WTC11 (cell line): ENCODE measurements around the gene SCGB1C1. TPM values are rescaled to one million over a fixed set of nuclear protein-coding genes. Genes with fewer than 3 reads are reported as not detected.

Experiments
- CREM ChIP-seq: sonication (generic); formaldehyde crosslinking; IDR thresholded peaks from 2 replicates; pipeline ENCODE4 v1.8.1; 2022; ENCODE audit warnings: mild to moderate bottlenecking, missing genetic modification reagents, moderate library complexity
- GABPB1 ChIP-seq: sonication (generic); formaldehyde crosslinking; IDR thresholded peaks from 2 replicates; pipeline ENCODE4 v1.8.1; 2023; ENCODE audit warnings: mild to moderate bottlenecking, missing genetic modification reagents
- GTF2I ChIP-seq: fragments of 250-450 bp; sonication (Bioruptor Pico); conservative IDR thresholded peaks from 2 replicates; pipeline ENCODE4 v1.4.0; 2021; ENCODE audit warnings: mild to moderate bottlenecking
- HMGA2 ChIP-seq: fragments of 250-450 bp; sonication (Bioruptor Pico); IDR thresholded peaks from 2 replicates; pipeline ENCODE4 v1.4.0; 2021; ENCODE audit warnings: mild to moderate bottlenecking, moderate library complexity
- RORB ChIP-seq: fragments of 250-450 bp; sonication (Bioruptor Pico); IDR thresholded peaks from 2 replicates; pipeline ENCODE4 v1.9.0; 2021; ENCODE audit warnings: mild to moderate bottlenecking
- SOX15 ChIP-seq: fragments of 250-450 bp; sonication (Bioruptor Pico); IDR thresholded peaks from 2 replicates; pipeline ENCODE4 v1.9.0; 2021; ENCODE audit warnings: mild to moderate bottlenecking
- ZNF121 ChIP-seq: sonication (generic); formaldehyde crosslinking; IDR thresholded peaks from 2 replicates; pipeline ENCODE4 v1.8.0; 2023; ENCODE audit warnings: missing genetic modification reagents
- ZNF219 ChIP-seq: sonication (generic); formaldehyde crosslinking; IDR thresholded peaks from 2 replicates; pipeline ENCODE4 v1.8.0; 2023; ENCODE audit warnings: missing genetic modification reagents, mild to moderate bottlenecking, borderline replicate concordance
- ZNF317 ChIP-seq: sonication (generic); formaldehyde crosslinking; IDR thresholded peaks from 2 replicates; pipeline ENCODE4 v1.8.1; 2023; ENCODE audit warnings: low read depth, mild to moderate bottlenecking, moderate library complexity, missing genetic modification reagents, borderline replicate concordance
- ZNF416 ChIP-seq: fragments of 250-450 bp; sonication (Bioruptor Pico); IDR thresholded peaks from 2 replicates; pipeline ENCODE4 v1.9.0; 2021; ENCODE audit warnings: mild to moderate bottlenecking, inconsistent platforms
- total RNA-seq: library from RNA; stranded (reverse); gene quantifications from 3 replicates; pipeline ENCODE4 v1.2.3, GENCODE V29; 2021
- TF ChIP-seq, protein P1 (sequence below): sonication (generic); formaldehyde crosslinking; IDR thresholded peaks from 2 replicates; pipeline ENCODE4 v1.8.1; 2023; ENCODE audit warnings: mild to moderate bottlenecking, moderate library complexity, missing genetic modification reagents
- TF ChIP-seq, protein P2 (sequence below): fragments of 250-450 bp; sonication (Bioruptor Pico); IDR thresholded peaks from 2 replicates; pipeline ENCODE4 v1.9.0; 2021; ENCODE audit warnings: mild to moderate bottlenecking, borderline replicate concordance
- TF ChIP-seq, protein P3 (sequence below): fragments of 250-450 bp; sonication (Bioruptor Pico); IDR thresholded peaks from 2 replicates; pipeline ENCODE4 v1.8.0; 2021; ENCODE audit warnings: mild to moderate bottlenecking
- TF ChIP-seq, protein P4 (sequence below): sonication (generic); formaldehyde crosslinking; IDR thresholded peaks from 2 replicates; pipeline ENCODE4 v1.8.0; 2023; ENCODE audit warnings: missing genetic modification reagents
- TF ChIP-seq, protein P5 (sequence below): sonication (generic); formaldehyde crosslinking; IDR thresholded peaks from 2 replicates; pipeline ENCODE4 v1.8.1; 2022; ENCODE audit warnings: low read depth, mild to moderate bottlenecking, moderate library complexity, missing genetic modification reagents, borderline replicate concordance
- TF ChIP-seq, protein P6 (sequence below): sonication (generic); formaldehyde crosslinking; IDR thresholded peaks from 2 replicates; pipeline ENCODE4 v1.8.1; 2022; ENCODE audit warnings: mild to moderate bottlenecking, moderate library complexity, missing genetic modification reagents
- TF ChIP-seq, protein P7 (sequence below): sonication (generic); formaldehyde crosslinking; IDR thresholded peaks from 2 replicates; pipeline ENCODE4 v1.8.0; 2023; ENCODE audit warnings: mild to moderate bottlenecking, missing genetic modification reagents
- TF ChIP-seq, protein P8 (sequence below): fragments of 250-450 bp; sonication (Bioruptor Pico); IDR thresholded peaks from 2 replicates; pipeline ENCODE4 v2.1.2; 2022; ENCODE audit warnings: mild to moderate bottlenecking, moderate library complexity
- TF ChIP-seq, protein P9 (sequence below): fragments of 250-450 bp; sonication (Bioruptor Pico); IDR thresholded peaks from 2 replicates; pipeline ENCODE4 v1.9.0; 2021; ENCODE audit warnings: mild to moderate bottlenecking

The SCGB1C1 gene
- total RNA-seq, 1 experiment from 2014 or later = not detected

DNA sequence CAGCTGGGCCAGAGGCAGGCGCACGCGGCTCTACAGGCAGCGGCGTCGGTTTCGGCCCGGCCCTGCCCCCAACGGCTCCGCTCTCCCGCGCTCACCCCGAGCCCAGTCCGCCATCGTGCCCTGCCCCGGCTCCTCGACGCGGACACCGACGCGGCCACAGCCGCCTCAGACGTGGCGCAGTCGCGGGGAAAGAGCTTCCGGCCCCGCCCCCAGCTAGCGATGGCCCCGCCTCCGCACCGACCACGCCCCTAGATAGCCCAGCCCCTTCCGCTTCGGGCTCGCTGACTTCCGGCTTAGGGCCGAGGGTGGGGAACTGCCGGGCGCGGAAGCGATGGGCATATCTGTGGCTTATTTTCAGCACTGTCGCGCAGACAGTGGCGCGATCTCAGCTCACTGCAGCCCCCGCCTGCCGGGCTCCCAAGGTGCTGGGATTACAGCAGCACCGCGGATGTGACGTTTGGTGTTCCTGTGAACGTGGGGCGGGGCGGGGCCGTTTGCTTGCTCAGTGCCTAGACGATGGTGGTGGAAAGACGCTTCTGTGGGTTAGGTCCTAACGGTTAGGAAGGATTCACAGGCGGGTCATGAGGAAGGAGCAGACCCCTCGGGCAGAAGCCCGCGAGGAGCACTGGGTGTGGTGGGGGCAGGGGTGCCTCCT, 14.5 kb downstream of the SCGB1C1 start, which contains the start of the genes BET1L and RIC8A (continued):
- TF ChIP-seq, protein P1, sequence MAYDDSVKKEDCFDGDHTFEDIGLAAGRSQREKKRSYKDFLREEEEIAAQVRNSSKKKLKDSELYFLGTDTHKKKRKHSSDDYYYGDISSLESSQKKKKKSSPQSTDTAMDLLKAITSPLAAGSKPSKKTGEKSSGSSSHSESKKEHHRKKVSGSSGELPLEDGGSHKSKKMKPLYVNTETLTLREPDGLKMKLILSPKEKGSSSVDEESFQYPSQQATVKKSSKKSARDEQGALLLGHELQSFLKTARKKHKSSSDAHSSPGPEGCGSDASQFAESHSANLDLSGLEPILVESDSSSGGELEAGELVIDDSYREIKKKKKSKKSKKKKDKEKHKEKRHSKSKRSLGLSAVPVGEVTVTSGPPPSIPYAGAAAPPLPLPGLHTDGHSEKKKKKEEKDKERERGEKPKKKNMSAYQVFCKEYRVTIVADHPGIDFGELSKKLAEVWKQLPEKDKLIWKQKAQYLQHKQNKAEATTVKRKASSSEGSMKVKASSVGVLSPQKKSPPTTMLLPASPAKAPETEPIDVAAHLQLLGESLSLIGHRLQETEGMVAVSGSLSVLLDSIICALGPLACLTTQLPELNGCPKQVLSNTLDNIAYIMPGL (CRISPR knock-in tag) = peak; percentile 54; the same call in 1 of the 2 replicates
- TF ChIP-seq, protein P2, sequence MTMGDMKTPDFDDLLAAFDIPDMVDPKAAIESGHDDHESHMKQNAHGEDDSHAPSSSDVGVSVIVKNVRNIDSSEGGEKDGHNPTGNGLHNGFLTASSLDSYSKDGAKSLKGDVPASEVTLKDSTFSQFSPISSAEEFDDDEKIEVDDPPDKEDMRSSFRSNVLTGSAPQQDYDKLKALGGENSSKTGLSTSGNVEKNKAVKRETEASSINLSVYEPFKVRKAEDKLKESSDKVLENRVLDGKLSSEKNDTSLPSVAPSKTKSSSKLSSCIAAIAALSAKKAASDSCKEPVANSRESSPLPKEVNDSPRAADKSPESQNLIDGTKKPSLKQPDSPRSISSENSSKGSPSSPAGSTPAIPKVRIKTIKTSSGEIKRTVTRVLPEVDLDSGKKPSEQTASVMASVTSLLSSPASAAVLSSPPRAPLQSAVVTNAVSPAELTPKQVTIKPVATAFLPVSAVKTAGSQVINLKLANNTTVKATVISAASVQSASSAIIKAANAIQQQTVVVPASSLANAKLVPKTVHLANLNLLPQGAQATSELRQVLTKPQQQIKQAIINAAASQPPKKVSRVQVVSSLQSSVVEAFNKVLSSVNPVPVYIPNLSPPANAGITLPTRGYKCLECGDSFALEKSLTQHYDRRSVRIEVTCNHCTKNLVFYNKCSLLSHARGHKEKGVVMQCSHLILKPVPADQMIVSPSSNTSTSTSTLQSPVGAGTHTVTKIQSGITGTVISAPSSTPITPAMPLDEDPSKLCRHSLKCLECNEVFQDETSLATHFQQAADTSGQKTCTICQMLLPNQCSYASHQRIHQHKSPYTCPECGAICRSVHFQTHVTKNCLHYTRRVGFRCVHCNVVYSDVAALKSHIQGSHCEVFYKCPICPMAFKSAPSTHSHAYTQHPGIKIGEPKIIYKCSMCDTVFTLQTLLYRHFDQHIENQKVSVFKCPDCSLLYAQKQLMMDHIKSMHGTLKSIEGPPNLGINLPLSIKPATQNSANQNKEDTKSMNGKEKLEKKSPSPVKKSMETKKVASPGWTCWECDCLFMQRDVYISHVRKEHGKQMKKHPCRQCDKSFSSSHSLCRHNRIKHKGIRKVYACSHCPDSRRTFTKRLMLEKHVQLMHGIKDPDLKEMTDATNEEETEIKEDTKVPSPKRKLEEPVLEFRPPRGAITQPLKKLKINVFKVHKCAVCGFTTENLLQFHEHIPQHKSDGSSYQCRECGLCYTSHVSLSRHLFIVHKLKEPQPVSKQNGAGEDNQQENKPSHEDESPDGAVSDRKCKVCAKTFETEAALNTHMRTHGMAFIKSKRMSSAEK = no peak
- TF ChIP-seq HMGA2 (no peak), RORB (CRISPR knock-in tag) (no peak), ZNF219 (0 out of 2 replicates have a peak, but pooled peaks have one; percentile 49), GTF2I (CRISPR knock-in tag) (no peak), ZNF416 (CRISPR knock-in tag) (no peak), ZNF317 (CRISPR knock-in tag) (no peak), ZNF121 (CRISPR knock-in tag) (no peak), SOX15 (no peak), GABPB1 (peak; percentile 56), CREM (CRISPR knock-in tag) (0 out of 2 replicates have a peak, but pooled peaks have one; percentile 42)
- TF ChIP-seq, protein P3, sequence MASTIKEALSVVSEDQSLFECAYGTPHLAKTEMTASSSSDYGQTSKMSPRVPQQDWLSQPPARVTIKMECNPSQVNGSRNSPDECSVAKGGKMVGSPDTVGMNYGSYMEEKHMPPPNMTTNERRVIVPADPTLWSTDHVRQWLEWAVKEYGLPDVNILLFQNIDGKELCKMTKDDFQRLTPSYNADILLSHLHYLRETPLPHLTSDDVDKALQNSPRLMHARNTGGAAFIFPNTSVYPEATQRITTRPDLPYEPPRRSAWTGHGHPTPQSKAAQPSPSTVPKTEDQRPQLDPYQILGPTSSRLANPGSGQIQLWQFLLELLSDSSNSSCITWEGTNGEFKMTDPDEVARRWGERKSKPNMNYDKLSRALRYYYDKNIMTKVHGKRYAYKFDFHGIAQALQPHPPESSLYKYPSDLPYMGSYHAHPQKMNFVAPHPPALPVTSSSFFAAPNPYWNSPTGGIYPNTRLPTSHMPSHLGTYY (CRISPR knock-in tag) = no peak
- TF ChIP-seq, protein P4, sequence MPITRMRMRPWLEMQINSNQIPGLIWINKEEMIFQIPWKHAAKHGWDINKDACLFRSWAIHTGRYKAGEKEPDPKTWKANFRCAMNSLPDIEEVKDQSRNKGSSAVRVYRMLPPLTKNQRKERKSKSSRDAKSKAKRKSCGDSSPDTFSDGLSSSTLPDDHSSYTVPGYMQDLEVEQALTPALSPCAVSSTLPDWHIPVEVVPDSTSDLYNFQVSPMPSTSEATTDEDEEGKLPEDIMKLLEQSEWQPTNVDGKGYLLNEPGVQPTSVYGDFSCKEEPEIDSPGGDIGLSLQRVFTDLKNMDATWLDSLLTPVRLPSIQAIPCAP = no peak
- TF ChIP-seq, protein P5, sequence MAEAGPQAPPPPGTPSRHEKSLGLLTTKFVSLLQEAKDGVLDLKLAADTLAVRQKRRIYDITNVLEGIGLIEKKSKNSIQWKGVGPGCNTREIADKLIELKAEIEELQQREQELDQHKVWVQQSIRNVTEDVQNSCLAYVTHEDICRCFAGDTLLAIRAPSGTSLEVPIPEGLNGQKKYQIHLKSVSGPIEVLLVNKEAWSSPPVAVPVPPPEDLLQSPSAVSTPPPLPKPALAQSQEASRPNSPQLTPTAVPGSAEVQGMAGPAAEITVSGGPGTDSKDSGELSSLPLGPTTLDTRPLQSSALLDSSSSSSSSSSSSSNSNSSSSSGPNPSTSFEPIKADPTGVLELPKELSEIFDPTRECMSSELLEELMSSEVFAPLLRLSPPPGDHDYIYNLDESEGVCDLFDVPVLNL (CRISPR knock-in tag) = 0 out of 2 replicates have a peak, but pooled peaks have one; percentile 41
- TF ChIP-seq, protein P6, sequence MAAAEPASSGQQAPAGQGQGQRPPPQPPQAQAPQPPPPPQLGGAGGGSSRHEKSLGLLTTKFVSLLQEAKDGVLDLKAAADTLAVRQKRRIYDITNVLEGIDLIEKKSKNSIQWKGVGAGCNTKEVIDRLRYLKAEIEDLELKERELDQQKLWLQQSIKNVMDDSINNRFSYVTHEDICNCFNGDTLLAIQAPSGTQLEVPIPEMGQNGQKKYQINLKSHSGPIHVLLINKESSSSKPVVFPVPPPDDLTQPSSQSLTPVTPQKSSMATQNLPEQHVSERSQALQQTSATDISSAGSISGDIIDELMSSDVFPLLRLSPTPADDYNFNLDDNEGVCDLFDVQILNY = 0 out of 2 replicates have a peak, but pooled peaks have one; percentile 31
- TF ChIP-seq, protein P7, sequence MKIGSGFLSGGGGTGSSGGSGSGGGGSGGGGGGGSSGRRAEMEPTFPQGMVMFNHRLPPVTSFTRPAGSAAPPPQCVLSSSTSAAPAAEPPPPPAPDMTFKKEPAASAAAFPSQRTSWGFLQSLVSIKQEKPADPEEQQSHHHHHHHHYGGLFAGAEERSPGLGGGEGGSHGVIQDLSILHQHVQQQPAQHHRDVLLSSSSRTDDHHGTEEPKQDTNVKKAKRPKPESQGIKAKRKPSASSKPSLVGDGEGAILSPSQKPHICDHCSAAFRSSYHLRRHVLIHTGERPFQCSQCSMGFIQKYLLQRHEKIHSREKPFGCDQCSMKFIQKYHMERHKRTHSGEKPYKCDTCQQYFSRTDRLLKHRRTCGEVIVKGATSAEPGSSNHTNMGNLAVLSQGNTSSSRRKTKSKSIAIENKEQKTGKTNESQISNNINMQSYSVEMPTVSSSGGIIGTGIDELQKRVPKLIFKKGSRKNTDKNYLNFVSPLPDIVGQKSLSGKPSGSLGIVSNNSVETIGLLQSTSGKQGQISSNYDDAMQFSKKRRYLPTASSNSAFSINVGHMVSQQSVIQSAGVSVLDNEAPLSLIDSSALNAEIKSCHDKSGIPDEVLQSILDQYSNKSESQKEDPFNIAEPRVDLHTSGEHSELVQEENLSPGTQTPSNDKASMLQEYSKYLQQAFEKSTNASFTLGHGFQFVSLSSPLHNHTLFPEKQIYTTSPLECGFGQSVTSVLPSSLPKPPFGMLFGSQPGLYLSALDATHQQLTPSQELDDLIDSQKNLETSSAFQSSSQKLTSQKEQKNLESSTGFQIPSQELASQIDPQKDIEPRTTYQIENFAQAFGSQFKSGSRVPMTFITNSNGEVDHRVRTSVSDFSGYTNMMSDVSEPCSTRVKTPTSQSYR = no peak
- TF ChIP-seq, protein P8, sequence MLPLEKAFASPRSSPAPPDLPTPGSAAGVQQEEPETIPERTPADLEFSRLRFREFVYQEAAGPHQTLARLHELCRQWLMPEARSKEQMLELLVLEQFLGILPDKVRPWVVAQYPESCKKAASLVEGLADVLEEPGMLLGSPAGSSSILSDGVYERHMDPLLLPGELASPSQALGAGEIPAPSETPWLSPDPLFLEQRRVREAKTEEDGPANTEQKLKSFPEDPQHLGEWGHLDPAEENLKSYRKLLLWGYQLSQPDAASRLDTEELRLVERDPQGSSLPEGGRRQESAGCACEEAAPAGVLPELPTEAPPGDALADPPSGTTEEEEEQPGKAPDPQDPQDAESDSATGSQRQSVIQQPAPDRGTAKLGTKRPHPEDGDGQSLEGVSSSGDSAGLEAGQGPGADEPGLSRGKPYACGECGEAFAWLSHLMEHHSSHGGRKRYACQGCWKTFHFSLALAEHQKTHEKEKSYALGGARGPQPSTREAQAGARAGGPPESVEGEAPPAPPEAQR (CRISPR knock-in tag) = no peak
- TF ChIP-seq, protein P9, sequence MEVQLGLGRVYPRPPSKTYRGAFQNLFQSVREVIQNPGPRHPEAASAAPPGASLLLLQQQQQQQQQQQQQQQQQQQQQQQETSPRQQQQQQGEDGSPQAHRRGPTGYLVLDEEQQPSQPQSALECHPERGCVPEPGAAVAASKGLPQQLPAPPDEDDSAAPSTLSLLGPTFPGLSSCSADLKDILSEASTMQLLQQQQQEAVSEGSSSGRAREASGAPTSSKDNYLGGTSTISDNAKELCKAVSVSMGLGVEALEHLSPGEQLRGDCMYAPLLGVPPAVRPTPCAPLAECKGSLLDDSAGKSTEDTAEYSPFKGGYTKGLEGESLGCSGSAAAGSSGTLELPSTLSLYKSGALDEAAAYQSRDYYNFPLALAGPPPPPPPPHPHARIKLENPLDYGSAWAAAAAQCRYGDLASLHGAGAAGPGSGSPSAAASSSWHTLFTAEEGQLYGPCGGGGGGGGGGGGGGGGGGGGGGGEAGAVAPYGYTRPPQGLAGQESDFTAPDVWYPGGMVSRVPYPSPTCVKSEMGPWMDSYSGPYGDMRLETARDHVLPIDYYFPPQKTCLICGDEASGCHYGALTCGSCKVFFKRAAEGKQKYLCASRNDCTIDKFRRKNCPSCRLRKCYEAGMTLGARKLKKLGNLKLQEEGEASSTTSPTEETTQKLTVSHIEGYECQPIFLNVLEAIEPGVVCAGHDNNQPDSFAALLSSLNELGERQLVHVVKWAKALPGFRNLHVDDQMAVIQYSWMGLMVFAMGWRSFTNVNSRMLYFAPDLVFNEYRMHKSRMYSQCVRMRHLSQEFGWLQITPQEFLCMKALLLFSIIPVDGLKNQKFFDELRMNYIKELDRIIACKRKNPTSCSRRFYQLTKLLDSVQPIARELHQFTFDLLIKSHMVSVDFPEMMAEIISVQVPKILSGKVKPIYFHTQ (CRISPR knock-in tag) = no peak
